ENCODE data around the gene CD79A.

Gene CD79A

DNA sequence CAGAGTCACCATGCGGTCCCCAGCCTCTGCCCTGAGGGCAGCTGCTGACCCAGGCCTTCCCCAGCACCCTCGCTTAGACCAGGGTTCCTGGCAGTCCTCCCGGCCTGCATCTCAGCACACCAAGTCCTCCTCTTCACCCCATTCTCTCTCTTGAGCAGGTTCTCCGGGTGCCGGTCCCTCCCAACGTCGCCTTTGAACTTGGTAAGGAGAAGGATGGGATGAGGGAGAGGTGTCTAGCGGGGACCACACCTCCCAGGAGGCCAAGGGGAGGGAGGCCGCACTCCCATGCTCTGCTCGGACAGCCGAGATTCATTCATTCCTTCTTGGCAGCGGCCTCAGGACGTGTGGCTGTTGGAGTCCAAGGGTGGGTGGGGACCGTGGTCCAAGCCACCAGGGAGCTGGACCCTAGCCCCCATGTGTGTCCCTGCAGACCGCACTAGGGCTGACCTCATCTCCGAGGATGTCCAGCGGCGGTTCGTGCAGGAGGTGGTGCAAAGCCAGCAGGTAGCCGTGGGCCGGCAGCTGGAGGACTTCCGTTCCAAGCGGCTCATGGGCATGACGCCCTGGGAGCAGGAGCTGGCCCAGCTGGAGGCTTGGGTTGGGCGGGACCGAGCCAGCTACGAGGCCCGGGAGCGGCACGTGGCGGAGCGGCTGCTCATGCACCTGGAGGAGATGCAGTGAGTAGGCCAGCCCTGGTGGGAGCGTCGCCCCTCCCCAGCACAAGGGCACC, 15.3 kb downstream of the CD79A start:
- TF ChIP-seq EZH2 (IDR thresholded peaks at IDR 0.05) (no peak), POLR2AphosphoS5 (IDR thresholded peaks at IDR 0.05; ENCODE audit: borderline replicate concordance, low read depth, low read length) (no peak), FOXP2 (optimal IDR thresholded peaks at IDR 0.05; ENCODE audit: control extremely low read depth, extremely low read length, insufficient read depth) (no peak)
- H3K27ac ChIP-seq: no peak overlapping the region
- H3K4me3 ChIP-seq: no peak overlapping the region
- no peaks in the 10 kb centered on the region for H3K9me3 ChIP-seq (ENCODE audit: low read depth, low read length)
- no peak overlapping the region for H3K9ac ChIP-seq (ENCODE audit: insufficient read length)
- no peak for DNase-seq (ENCODE audit: low read depth, low spot score)
- peaks cover 30% of the 10 kb centered on the region; the same call in 1 of the 2 replicates for H3K36me3 ChIP-seq (ENCODE audit: insufficient read depth, low read length)

DNA sequence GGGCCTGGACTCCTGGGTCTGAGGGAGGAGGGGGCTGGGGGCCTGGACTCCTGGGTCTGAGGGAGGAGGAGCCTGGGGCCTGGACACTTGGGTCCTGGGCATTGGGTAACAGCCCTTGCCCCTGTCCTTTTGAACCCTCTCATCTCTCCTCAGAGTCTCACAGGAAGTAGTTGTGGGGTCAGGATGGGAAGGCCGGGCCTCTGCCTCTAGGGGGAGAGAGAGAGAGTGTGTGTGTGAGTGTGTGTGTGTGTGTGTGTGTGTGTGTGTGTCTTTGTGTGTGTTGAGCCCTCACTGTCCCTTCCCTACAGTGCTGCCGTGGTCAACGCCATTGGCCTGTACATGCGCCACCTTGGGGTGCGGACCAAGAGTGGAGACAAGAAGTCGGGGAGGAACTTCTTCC, 16.8 kb downstream of the CD79A start:
- H3K9ac ChIP-seq (ENCODE audit: insufficient read length): no peak overlapping the region
- no peak overlapping the region for H3K4me3 ChIP-seq
- no peaks in the 10 kb centered on the region for H3K9me3 ChIP-seq (ENCODE audit: low read depth, low read length)
- no peak overlapping the region for H3K27ac ChIP-seq
- DNase-seq (ENCODE audit: low read depth, low spot score): no peak
- H3K36me3 ChIP-seq (ENCODE audit: insufficient read depth, low read length): peaks cover 34% of the 10 kb centered on the region; the same call in 1 of the 2 replicates
- TF ChIP-seq EZH2 (IDR thresholded peaks at IDR 0.05): no peak
- no peak for TF ChIP-seq FOXP2 (optimal IDR thresholded peaks at IDR 0.05; ENCODE audit: control extremely low read depth, extremely low read length, insufficient read depth)
- no peak for TF ChIP-seq POLR2AphosphoS5 (IDR thresholded peaks at IDR 0.05; ENCODE audit: borderline replicate concordance, low read depth, low read length)

DNA sequence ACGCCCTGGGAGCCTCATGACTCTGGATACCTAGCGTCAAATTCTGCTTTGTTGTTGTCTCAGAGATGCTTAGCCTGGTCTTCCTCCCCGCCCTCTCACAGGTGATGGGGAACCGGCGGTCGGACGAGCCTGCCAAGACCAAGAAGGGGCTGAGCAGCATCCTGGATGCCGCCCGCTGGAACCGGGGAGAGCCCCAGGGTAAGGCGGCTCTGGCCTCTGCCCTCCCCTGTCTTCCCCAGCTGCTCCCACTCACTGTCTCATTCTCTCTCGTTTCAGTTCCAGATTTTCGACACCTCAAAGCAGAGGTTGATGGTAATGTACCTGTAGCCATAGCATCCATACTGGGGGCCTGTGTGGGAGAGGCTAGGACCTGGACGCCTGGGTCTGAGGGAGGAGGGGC, 17.3 kb downstream of the CD79A start:
- Histone ChIP-seq H3K9me3 (ENCODE audit: low read depth, low read length) (no peaks in the 10 kb centered on the region), H3K36me3 (ENCODE audit: insufficient read depth, low read length) (peaks cover 29% of the 10 kb centered on the region; the same call in 1 of the 2 replicates), H3K4me3 (no peak overlapping the region), H3K9ac (ENCODE audit: insufficient read length) (no peak overlapping the region), H3K27ac (no peak overlapping the region)
- no peak for TF ChIP-seq FOXP2 (optimal IDR thresholded peaks at IDR 0.05; ENCODE audit: control extremely low read depth, extremely low read length, insufficient read depth)
- no peak for TF ChIP-seq POLR2AphosphoS5 (IDR thresholded peaks at IDR 0.05; ENCODE audit: borderline replicate concordance, low read depth, low read length)
- TF ChIP-seq EZH2 (IDR thresholded peaks at IDR 0.05): no peak
- no peak for DNase-seq (ENCODE audit: low read depth, low spot score)

DNA sequence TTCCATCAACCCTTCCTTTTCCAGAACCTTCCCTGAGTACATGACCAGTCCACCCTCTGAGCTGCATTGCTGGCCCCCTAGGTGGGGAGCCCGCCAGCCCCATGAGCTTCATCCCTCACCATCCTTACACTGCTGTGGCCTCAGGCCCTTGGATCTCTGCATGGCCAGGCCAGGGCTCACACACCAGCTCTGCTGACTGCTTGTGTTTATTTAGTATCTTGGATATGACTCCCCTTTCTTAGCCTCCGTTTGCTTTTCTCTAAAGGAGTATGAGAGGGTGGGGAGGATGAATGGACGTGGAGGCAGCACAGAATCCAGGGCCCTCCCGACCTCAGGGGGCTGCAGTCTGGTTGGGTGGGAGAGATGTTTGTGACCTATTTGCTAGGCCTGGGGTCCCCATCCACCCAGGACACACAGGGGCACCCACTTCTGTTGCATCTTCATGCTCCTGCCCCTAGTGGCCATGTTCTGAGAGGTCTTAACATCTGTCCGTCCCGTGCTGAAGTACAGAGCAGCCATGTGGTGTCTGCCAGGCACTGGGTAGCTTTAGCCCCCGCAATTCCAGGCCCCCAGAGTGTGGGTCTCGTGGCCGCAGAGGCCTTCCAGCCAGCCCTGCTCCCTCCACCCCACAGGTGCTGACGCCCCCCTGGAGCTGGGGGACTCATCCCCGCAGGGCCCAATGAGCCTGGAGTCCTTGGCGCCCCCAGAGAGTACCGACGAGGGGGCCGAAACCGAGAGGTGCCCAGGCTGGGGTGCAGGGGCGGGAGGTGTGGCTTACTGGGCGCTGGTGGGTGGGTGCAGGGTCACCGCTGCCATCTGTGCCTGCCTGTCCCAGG, 18.9 kb downstream of the CD79A start:
- H3K4me3 ChIP-seq: no peak overlapping the region
- DNase-seq (ENCODE audit: low read depth, low spot score): no peak
- H3K27ac ChIP-seq: no peak overlapping the region
- TF ChIP-seq POLR2AphosphoS5 (IDR thresholded peaks at IDR 0.05; ENCODE audit: borderline replicate concordance, low read depth, low read length): no peak
- TF ChIP-seq EZH2 (IDR thresholded peaks at IDR 0.05): no peak
- no peak for TF ChIP-seq FOXP2 (optimal IDR thresholded peaks at IDR 0.05; ENCODE audit: control extremely low read depth, extremely low read length, insufficient read depth)
- H3K36me3 ChIP-seq (ENCODE audit: insufficient read depth, low read length): peaks cover 34% of the 10 kb centered on the region
- H3K9me3 ChIP-seq (ENCODE audit: low read depth, low read length): no peaks in the 10 kb centered on the region
- no peak overlapping the region for H3K9ac ChIP-seq (ENCODE audit: insufficient read length)

DNA sequence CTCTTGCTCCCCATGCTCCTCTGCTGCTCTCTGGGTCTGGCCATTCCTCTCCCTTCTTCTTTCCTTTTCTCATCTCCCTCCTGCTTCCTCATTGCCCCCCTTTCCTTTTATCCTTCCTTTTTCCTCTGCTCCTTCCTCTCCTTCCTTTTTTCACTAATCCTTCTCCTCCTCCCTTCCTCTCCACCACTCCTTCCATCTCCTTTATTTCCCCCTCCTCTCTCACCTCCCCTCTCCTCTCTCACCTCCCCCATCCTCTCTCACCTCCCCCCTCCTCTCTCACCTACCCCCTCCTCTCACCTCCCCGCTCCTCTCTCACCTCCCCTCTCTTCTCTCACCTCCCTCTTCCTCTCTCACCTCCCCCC, 19.5 kb downstream of the CD79A start:
- H3K36me3 ChIP-seq (ENCODE audit: insufficient read depth, low read length): peaks cover 37% of the 10 kb centered on the region

DNA sequence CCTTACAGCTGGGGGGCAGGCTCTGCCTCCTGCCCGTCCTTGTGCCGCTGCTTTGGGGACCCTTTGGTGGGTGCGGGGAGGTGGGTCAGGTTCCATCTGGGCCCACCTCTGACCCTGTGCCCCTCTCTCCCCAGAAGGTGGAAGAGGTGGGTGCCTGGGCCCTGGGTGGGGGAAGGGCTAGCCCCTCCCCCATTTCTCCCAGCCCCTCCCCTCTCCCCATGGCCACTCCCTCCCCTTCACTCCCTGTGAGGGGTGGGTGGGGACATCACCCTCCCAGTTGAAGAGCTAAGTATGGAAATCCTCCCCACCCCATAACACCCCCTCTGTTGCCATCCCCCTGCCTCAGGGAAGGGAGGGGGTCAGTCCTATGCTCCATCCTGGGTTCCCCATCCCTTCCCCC, 20.1 kb downstream of the CD79A start:
- no peak overlapping the region for H3K9ac ChIP-seq (ENCODE audit: insufficient read length)
- H3K4me3 ChIP-seq: no peak overlapping the region
- peaks cover 44% of the 10 kb centered on the region for H3K36me3 ChIP-seq (ENCODE audit: insufficient read depth, low read length)
- TF ChIP-seq EZH2 (IDR thresholded peaks at IDR 0.05) (no peak), POLR2AphosphoS5 (IDR thresholded peaks at IDR 0.05; ENCODE audit: borderline replicate concordance, low read depth, low read length) (no peak), FOXP2 (optimal IDR thresholded peaks at IDR 0.05; ENCODE audit: control extremely low read depth, extremely low read length, insufficient read depth) (no peak)
- H3K27ac ChIP-seq: no peak overlapping the region
- no peaks in the 10 kb centered on the region for H3K9me3 ChIP-seq (ENCODE audit: low read depth, low read length)
- DNase-seq (ENCODE audit: low read depth, low spot score): no peak

More for the DNA sequence above, 19.5 kb downstream of the CD79A start:
- Histone ChIP-seq H3K27ac (no peak overlapping the region), H3K4me3 (no peak overlapping the region), H3K9me3 (ENCODE audit: low read depth, low read length) (no peaks in the 10 kb centered on the region), H3K9ac (ENCODE audit: insufficient read length) (no peak overlapping the region)
- DNase-seq (ENCODE audit: low read depth, low spot score): no peak
- TF ChIP-seq FOXP2 (optimal IDR thresholded peaks at IDR 0.05; ENCODE audit: control extremely low read depth, extremely low read length, insufficient read depth) (no peak), POLR2AphosphoS5 (IDR thresholded peaks at IDR 0.05; ENCODE audit: borderline replicate concordance, low read depth, low read length) (no peak), EZH2 (IDR thresholded peaks at IDR 0.05) (no peak)

DNA sequence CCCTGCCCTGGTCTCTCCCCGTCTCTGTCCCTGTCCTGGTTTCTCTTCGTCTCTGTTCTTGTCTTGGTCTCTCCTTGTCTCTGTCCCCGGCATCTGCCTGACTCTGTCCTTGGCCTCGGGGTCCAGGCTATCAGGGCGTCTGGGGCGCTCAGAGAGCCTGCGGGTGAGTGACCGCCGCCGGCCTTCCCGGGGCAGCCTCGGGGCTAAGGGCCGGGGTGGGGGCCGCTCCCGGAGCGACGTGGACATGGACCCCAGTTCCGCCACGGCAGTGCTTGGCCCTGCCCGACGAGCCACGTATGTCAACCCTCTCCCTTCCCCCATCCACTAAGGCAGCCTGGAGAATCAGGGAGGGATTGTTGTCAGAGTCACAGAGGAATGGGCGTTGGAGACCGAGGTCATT, 20.7 kb downstream of the CD79A start:
- Histone ChIP-seq H3K9ac (ENCODE audit: insufficient read length) (no peak overlapping the region), H3K36me3 (ENCODE audit: insufficient read depth, low read length) (peaks cover 50% of the 10 kb centered on the region), H3K27ac (no peak overlapping the region), H3K4me3 (no peak overlapping the region), H3K9me3 (ENCODE audit: low read depth, low read length) (no peaks in the 10 kb centered on the region)
- TF ChIP-seq FOXP2 (optimal IDR thresholded peaks at IDR 0.05; ENCODE audit: control extremely low read depth, extremely low read length, insufficient read depth): no peak
- TF ChIP-seq POLR2AphosphoS5 (IDR thresholded peaks at IDR 0.05; ENCODE audit: borderline replicate concordance, low read depth, low read length): no peak
- TF ChIP-seq EZH2 (IDR thresholded peaks at IDR 0.05): no peak
- DNase-seq (ENCODE audit: low read depth, low spot score): no peak

DNA sequence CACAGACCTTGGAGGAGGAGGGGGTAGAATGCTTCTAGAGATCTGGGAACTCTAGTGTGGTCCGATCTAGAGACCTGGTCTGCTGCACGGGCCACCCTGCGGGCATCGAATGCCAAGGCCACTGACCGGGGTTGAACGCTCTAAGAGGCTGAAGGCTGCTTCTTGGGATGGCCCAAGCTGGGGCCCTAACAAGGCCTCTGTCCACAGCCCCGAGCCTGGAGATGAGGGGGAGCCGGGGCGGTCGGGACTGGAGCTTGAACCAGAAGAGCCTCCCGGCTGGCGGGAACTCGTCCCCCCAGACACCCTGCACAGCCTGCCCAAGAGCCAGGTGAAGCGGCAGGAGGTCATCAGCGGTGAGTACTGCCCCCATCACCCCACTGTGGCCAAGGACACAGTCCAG, 21.2 kb downstream of the CD79A start:
- H3K27ac ChIP-seq: no peak overlapping the region
- H3K9ac ChIP-seq (ENCODE audit: insufficient read length): no peak overlapping the region
- TF ChIP-seq EZH2 (IDR thresholded peaks at IDR 0.05): no peak
- TF ChIP-seq POLR2AphosphoS5 (IDR thresholded peaks at IDR 0.05; ENCODE audit: borderline replicate concordance, low read depth, low read length): no peak
- TF ChIP-seq FOXP2 (optimal IDR thresholded peaks at IDR 0.05; ENCODE audit: control extremely low read depth, extremely low read length, insufficient read depth): no peak
- peaks cover 54% of the 10 kb centered on the region for H3K36me3 ChIP-seq (ENCODE audit: insufficient read depth, low read length)
- H3K4me3 ChIP-seq: no peak overlapping the region
- no peaks in the 10 kb centered on the region for H3K9me3 ChIP-seq (ENCODE audit: low read depth, low read length)
- no peak for DNase-seq (ENCODE audit: low read depth, low spot score)
